ENCODE data around the gene RREB1. TPM values are rescaled to one million over a fixed set of nuclear protein-coding genes. Genes with fewer than 3 reads are reported as not detected.
A peak's percentile ranks its signal among the peaks of the same experiment; 100 is the strongest.

The RREB1 gene
- total RNA-seq, 1 donor from 2014 or later = 17.5 TPM

DNA sequence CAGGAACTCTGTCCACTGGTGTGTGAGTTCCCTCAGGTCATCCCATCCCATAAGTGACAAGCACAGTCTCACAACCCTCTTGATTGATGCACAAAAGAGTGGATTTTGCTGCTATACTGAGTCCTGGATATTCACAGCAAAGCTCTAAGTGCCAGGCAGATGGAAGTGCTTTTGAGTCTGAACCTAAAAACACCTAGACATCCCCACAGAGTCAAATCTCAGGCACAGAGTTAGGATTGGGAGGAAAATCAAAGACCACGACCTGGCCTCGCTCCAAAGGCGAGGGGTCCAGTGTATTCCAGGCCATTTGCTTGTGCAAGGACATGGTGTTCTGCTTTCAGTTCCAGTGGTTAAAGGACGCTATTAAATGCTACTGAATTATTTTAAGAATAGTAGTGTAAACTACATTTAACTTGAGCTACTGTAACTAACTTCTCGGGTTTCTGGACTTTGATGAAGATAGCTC lies 56.8 kb downstream of the RREB1 start:
- no peak for DNase-seq (ENCODE audit: low read depth in 2 of 2)

DNA sequence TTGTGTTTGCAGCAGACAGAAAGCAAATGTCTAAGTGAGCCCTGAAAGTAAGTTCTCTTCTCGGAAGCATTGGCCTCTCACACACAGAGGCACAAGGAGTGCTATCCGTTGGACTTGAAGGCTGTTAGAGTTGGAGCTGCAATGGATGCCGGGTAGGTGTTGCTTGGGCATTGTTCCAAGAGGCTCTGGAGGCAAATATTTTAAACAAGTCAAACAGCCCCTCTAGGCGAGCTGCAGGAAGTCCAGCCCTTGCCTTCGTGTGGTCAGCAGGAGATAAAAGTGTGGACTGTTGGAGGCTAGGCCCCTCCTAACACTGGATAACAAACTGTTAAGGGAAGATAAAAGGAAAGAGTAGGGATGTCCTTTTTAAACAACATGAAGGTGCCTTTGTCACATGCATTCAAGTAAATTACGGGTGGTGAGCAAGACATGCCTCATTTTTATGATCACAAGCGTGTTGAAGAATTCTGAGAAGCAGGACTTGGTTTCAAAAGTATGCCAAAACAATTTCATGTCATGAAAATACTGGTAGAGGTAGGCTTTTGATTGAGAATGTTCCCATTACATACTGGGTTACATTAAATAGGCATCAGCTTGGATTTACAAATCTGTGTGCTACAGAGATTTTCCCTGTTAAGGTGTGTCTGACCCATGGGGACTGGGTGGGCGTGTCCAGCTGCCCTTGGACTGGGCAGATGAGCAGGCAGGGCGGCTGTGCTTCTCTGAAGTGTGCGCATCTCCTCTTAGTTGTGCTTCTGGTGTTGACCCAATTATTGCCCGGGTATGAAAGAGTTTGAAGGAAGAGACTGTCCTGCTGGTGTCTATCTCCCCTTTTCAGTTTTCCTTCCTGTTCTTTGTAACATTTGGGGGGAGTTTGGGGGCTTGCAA lies 57.5 kb downstream of the RREB1 start:
- no peak for DNase-seq (ENCODE audit: low read depth in 2 of 2)

DNA sequence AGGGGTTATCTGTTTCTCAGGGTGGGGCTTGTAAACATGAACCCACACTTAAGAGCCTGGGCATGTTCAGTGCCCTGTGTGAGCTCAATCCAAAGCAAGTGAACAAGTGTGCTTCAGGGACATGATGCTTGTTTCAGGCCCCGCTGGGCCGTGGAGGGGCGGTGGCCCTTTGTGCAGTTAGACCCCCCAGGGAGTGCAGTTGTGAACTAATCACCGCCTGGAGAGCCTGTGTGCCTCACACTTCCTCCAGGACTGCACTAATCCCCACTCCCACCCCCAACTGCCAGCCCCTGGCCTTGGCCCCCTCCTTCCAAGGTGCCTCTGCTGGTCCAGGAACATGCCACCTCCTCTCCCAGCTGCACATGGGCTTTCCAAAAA lies 58.1 kb downstream of the RREB1 start:
- DNase-seq (ENCODE audit: low read depth in 2 of 2) = no peak

DNA sequence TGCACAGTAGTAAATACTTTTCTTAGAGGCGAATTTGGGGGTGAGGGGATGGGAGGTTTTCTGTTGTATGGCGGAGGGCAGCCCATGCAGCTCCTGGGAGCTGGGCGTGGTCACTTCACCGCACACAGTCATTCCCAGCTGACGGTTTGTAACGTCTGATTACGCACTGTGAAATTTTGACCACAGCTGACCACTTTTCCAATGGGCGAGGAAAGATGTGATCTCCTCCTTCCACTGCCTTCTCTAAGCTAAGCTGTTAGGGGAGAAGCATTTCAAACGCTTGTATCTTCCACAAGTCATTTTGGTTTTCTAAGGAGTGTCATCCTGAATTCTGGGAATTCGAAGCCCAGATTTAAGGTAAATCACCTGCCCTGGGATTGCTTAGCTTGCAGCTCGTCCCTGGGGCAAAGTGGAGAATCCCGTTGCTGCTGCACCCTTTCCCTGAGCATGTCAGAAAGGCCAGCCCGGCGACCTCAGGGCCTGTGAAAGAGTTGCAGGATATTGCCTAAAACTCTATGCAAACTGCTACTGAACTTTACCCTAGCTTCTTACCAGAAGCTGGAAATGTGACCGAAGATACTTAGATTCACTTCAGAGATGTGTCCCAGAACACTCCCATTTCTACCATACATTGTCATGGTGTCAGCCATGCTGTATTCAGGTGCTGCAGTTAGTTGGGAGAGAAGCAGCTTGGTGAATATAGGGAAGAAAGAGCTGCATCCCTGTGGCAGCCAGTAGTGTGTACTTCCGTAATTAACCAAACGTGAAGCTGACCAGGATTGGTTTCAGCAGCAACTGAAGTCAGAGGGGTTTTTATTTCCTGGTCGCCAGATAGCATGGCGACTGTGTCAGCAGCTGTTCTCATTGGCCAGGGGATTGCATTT lies 58.9 kb downstream of the RREB1 start:
- DNase-seq (ENCODE audit: low read depth in 2 of 2) = no peak

DNA sequence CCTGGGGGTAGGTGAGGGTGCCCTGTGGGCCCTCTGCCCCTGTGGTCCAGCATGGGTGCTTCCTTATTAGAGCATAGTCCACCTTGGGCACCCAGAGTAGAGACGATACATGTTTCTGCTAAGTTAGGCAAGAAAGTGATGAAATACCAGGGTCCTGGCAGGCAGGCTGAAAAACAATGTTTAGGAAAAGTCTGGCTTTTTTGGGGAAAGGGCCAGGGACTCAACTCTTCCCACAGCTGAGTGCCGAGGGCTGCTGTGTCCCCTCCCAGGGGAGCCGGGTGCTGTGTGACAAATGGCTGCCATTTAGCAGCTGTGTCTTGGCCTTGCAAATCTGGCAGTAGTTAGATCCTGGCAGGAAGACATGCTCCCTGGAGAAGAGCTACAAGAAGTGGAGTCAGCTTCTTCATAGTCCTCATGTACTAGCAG lies 61.5 kb downstream of the RREB1 start:
- DNase-seq (ENCODE audit: low read depth in 2 of 2) = peak in 1 of 2 donors; percentile 26

DNA sequence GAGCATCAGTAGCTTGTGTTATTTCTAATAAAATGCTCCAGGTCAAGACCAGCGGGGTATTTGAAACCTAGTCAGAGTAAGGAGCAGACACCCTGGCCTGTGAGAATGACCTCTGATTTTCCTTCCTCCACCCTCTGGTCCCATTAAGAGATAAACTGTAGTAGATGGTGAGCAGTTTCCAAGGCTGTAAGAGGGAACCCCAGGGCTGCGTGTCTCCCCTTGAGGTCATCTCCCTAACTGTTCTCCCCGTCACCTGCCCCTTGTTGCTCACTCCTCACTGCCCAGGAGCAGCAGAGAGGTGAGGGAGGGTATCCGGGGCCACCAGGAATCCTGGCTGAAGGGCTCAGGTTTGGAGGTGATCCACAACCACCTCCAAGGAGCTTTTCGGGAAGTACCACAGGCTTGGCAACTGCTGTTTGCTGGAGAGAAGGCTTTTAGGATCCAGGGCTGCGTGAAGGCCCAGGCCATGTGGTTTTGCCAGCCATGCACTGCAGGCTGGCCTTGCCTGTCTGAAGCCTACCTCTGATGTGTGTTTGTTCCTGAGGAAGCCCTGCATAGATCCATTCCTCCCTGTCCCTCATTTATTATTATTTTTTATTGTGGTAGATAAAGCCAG lies 62.5 kb downstream of the RREB1 start:
- no peak for DNase-seq (ENCODE audit: low read depth in 2 of 2)

DNA sequence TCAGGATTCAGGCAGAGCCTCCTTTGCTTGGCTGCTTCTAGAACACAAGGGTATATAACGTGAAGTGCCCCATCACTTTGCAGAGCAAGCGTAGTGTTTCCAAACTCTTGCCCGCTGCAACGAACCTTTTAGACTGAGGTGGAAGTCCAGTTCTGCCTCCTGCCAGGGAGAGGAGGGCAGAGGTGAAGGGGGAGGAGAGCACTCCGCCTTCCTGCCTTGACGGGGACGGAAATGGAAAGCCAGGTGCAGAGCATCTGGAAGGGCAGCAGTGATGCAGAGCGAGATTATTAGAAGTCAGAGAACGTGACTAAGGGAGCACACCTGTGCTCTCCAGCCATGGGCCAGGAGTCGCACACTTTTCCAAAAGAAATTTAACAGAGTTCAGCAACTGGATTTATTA lies 63.4 kb downstream of the RREB1 start:
- no peak for DNase-seq (ENCODE audit: low read depth in 2 of 2)

DNA sequence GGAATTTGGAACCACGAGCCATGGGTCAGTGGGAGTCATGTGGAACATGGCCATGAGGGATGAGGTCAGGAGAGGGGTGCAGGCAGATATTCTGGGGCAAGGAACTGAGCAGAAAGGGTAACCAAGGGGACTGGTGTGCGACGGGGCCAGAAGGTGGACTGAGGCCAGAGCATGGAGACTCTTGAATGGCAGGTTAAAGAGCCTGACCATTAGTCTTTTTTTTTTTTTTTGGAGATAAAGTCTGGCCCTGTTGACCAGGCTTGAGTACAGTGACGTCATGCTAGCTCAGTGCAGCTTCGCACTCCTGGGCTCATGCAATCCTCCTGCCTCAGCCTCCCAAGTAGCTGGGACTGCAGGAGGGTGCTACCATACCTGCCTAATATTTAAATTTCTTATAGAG lies 64.0 kb downstream of the RREB1 start:
- DNase-seq (ENCODE audit: low read depth in 2 of 2) = no peak

DNA sequence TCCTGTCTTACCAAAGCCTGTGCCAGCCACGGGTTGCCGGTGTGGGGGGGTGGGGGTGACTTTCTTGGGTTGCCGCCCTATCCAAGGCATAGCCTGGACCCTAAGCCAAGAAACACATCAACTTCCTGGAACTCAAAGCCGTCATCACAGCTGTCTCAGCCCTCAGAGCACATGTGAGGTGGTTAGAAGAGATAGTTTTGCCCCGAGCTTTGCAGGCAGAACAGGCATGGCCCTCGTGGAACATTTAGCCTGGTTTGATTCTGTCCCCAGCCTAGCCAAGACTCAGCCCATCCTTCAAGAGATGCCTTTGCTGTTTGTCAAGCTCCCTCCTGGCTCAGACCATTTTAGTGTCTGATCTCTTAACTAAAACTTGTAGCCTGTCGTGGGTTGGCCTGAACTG lies 64.9 kb downstream of the RREB1 start:
- peak in 1 of 2 donors; percentile 68 for DNase-seq (ENCODE audit: low read depth in 2 of 2)

DNA sequence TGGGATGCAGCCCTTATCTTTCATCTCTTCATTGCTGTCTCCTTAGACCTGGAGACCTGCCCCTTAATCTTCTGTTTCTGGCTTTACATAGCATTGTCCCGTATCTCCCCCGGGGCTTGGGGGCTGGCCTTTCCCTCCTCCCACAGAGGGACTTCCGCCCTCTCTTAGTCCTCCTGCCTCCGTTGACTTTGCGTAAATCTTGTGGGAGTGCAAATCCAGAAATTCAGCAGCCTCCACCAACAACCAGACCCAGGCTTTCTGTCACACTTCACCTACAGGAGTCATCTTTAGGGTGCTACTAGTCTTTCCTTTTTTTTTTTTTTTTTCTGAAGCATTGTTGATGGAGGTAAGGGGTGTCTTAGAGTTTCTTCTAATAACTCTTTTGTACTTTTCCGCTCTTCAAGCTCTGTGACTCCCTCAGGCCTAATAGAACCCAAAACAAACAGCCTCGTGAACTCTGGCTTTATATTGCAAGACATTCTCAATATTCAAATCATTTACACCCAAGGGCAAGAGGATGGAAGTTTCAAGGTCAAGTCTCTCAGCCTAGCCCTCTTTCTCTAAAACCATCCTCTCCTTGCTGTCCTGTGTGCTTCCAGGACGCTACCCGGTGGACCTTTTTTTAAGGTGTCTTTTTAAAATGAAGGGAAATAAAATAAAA lies 66.2 kb downstream of the RREB1 start:
- DNase-seq (ENCODE audit: low read depth in 2 of 2) = no peak

DNA sequence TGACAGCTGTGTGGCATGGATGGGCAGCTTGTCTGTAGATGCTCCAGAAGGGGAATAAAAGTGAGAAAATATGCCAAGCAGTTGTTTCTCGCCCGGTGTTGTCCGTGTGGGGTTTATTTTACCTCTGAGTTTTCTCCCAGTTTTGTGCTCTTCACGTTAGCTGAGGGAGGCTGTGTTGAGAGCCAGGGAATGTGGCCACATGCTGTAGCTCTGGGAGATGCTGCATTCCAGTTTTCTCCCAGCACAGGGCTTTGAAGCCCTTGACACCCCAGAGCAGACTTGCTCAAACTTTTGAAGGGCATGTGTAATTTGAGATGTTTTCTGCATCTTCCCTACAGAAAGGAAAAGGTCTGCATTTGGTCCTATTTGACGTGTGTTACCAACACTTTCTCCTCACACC lies 67.7 kb downstream of the RREB1 start:
- DNase-seq (ENCODE audit: low read depth in 2 of 2) = no peak

DNA sequence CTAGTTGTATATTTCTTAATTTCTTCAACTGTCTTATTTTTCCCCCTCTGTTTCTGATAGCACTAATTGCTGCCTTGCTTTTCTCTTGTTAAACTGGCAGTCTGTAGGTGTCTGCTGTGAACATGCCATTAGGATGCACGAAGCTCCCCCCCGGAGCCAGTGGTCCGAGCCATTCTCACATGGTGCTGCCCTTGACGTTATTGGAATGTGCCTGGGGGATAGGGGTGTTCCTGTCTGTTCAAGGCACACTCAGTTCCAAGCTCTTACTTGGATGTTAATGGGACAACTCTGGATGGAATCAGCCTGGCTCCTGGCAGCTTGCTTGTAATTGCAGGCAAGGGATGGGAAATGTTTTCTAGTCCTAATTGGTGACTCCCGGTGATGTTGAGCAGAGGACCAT lies 68.4 kb downstream of the RREB1 start:
- DNase-seq (ENCODE audit: low read depth in 2 of 2) = no peak

DNA sequence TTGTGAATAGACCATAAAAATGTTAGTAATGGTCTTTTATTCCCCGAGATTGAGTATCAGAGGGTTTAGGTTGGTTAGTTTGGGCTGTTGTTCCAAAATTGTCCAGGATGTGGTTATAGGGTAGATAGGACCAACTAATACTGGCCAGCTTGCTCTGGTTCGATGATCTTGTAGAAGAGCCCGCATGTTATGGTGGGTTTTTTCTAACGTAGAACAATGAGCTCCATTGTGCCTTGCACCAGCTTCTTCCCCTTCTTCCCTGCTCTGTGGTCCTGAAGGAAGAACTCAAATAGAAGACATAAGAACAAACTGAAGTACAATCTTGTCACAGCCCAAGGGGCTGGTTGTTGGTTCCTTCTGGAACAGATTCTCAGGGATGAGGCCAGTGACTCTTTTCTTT lies 70.5 kb downstream of the RREB1 start:
- no peak for DNase-seq (ENCODE audit: low read depth in 2 of 2)

DNA sequence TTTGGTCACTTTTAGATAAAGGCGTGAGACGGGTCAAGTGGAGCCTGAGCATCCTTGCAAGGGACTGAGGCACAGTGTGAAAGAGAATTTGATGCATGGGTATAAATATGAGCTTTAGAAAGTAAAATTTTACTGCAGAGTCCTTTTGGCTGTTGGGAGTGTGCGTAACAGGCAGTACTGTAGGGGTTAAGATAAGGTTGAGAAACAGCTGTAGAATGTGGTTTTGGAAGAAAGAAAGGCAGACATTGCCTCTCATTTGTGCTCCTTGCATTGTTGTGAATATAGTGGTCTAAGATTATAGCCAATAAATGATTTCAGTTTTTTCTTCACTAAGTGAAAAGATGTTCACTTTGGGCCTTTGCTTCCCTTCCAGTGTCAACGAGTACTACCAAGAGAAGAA lies 73.0 kb downstream of the RREB1 start:
- DNase-seq (ENCODE audit: low read depth in 2 of 2) = no peak

DNA sequence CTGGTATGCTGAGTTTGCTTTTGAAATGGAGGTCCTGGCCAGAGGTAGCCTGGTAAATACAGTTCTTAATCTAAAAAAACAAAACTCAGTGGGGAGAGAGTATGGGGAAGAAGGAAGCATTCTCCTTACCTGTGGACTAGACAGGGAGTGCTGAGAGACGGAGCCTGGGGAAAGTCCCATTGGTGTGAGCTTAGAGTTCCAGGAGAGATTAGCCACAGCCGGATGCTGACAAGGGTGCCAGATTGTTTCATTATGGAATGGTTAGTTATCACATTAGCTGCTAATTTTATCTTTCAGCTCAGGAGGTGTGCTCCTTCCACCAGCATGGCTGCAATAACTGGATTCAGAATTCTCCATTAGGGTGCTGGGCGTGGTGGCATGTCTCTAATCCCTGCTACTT lies 75.9 kb downstream of the RREB1 start:
- no peak for DNase-seq (ENCODE audit: low read depth in 2 of 2)

DNA sequence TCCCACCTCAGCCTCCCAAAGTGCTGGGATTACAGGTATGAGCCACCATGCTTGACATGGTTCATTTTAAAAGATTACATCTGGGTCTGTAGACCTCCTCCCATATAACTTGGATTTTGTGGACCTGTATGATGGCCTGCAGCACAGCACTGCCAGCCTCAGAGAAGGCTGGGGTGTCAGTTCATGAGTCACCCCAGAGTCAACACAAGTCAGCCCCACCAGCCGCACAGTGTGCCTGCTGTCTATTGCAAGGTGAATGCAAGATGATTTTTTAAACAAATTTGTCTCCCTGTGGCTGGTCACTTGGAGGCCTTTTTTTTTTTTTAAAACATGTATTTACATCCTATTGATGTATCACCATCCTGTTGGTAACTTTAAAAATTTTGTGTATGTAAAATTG lies 76.7 kb downstream of the RREB1 start:
- no peak for DNase-seq (ENCODE audit: low read depth in 2 of 2)

DNA sequence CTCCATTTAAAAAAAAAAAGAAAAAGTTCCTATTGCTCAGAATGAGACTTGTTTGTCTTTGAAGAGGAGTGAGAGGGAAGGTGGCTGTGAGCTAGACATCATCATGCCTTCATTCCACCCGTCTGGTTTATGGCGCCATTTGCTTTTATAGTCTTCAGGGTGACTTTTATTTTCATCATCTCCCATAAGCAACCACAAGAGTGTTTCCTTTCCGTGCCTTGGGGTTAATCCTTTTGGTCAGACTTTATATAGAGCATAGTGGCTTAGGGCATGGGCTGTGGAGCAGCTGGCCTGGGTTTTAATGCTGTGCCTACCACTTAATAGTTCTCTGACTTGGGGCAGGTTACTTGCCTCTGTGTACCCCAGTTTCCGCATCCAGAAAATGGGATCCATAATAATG lies 77.8 kb downstream of the RREB1 start:
- DNase-seq (ENCODE audit: low read depth in 2 of 2) = no peak

DNA sequence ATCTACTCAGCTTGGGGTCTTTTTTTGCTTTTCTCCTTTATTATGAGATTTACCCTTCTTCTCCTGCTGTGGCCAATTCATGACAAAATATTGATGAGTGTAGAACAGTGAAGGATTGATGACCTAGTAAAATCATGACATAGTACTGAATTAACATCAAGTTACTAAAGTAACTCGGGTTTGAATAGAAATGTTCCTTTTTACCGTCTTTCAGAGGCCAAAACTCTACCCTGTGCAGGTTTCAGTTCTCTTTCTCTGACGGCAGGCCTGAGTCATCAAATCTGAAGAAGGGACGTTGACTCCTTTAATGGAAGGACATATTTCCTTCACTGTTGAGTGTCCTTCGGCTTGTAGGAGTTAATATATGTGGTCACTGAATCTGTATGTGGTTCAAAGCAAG lies 80.7 kb downstream of the RREB1 start:
- DNase-seq (ENCODE audit: low read depth in 2 of 2) = no peak

DNA sequence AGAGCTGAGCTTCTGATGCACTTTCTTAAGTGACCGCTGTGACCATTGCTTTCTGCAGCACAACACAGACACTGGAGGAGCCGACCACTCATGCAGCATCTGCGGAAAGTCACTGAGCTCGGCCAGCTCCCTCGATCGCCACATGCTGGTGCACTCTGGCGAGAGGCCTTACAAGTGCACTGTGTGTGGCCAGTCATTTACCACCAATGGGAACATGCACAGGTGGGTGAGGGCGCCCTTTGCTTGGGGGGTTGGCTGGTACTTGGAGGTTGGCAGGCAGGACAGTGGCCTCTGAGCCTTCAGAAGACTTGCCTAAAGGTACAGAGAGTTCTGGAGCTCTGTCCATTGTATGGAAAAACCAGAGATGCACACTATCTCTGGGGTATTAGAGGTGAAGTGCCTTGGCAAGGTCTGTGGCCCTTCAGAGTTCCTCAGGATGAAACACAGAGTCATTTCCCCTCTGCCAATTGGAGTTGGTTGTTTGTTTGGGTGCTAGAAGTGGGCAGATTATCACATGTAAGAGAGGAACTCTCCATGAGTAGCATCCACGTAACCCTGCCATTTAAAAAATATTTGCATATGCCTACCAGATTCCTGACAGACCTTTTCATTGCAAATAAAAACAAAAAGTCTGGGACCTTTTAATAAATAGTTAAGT lies 81.5 kb downstream of the RREB1 start:
- DNase-seq (ENCODE audit: low read depth in 2 of 2) = no peak

DNA sequence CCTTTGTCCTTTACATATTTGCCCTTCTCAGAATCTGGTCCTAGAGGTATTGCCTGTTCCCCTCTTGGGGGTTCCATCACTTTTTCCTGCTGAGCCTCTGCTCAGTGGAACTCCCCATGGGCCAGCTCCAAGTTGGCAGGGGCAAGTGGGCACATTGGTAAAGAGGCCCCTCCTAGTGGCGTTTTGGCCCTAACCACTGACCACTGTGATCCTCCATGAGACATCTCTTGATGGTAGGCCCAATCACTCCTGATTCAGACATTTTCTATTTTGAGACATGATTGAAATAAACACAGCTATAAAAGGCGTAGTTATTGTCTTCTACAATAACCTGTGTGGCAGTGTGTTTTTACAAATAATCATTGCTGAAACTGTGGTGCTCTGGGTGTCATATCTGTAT lies 83.0 kb downstream of the RREB1 start:
- no peak for DNase-seq (ENCODE audit: low read depth in 2 of 2)

DNA sequence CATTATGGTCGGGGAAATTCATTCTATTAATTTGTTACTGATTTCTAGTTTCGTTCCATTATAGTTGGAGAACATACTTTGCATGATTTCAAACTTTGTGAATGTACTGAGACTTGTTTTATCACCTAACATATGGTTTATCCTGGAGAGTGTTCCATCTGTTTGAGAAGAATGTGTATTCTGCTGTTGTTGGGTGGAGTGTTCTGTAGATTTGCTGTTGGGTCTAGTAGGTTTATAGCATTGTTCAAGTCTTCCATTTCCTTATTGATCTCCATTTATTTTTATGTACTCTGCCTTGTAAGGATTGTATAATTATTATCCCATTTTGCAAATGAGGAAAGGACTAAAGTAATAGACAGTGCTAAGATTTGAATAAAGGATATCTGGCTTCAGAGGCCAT lies 85.4 kb downstream of the RREB1 start:
- no peak for DNase-seq (ENCODE audit: low read depth in 2 of 2)
